Fibroblast of skin of left biceps (primary cell): Measurements from ENCODE around the gene SRGAP2C.
"Not testable (repeated sequence)": the region's sequence is repeated elsewhere in the genome, so short reads cannot be mapped to it uniquely, and the experiment has no call there.

Source experiments
- DNase-seq, 2 experiments: peaks; one replicate each; pipeline ENCODE4 v3.0.0-alpha.2; 2013; ENCODE audit warnings: low read depth in 2 of 2

Gene SRGAP2C

DNA sequence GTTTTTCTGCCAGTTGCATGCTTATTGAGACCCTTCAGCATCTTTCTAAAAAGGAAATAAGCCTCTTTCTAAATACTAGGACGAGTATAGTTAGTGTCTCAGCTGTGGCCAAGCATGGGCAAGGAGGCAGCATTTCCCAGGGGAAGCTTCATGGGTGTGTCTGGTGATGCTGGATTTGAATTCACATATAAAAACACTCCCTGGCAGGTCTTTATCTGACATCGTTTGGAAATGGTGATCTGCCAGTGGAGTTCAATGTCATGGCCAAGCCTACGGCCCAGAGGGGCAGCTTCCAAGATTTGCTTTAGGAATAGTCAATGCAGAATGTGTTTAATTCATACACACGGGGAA lies 94.7 kb downstream of the SRGAP2C start:
- not testable (repeated sequence) for DNase-seq

- DNase-seq, result not testable (repeated sequence)
Measured at GRCh38 chr1:121280699-121281317, 96.0 kb downstream of the SRGAP2C start.

- not testable (repeated sequence) for DNase-seq
Measured at GRCh38 chr1:121281480-121281879, 96.7 kb downstream of the SRGAP2C start.

DNA sequence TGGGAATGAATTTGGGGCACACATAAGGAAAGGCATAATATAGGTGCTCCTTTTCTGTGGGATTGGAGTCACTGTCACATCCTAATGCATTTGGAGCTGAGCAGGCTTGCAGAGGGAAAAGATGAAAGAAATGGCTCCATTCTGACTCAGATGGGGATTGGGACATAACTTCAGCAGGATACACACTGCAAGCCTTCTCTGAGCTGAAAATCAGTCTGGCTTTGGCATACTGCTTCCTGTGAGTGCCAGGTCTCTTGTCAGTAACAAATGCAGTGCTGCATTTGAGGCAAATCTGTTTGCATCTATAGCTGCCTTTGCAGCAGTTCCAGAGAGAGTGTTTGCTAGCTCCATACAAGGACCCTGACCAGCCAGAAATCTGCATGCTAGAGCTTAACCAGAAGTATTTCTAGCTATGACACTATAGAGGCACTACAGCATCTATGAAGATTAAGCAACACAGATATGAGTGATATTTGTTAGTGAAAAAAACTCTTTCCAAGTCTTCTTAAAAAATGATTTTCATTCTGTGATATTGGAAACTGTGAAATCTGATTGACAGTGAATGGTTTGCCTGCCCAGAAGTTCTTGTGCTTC lies 98.9 kb downstream of the SRGAP2C start:
- not testable (repeated sequence) for DNase-seq

DNA sequence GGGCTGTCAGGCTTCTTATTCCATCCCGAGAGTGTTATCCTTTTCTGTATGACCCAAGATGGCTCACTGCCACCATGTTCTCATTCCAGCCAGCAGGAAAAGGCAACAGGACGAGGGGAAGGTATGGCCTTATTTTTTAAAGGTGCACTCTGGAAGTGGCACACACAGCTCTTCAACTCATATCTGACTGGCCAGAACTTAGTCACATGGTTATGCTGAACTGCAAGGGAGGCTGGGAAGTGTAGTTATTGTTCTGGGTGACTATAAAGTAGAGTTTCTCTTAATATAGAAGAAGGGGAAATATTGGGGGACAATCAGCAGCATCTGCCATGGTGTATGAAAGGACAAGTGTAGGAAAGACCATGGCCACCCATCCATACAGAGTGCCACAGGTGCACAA lies 107.8 kb downstream of the SRGAP2C start:
- not testable (repeated sequence) for DNase-seq

DNA sequence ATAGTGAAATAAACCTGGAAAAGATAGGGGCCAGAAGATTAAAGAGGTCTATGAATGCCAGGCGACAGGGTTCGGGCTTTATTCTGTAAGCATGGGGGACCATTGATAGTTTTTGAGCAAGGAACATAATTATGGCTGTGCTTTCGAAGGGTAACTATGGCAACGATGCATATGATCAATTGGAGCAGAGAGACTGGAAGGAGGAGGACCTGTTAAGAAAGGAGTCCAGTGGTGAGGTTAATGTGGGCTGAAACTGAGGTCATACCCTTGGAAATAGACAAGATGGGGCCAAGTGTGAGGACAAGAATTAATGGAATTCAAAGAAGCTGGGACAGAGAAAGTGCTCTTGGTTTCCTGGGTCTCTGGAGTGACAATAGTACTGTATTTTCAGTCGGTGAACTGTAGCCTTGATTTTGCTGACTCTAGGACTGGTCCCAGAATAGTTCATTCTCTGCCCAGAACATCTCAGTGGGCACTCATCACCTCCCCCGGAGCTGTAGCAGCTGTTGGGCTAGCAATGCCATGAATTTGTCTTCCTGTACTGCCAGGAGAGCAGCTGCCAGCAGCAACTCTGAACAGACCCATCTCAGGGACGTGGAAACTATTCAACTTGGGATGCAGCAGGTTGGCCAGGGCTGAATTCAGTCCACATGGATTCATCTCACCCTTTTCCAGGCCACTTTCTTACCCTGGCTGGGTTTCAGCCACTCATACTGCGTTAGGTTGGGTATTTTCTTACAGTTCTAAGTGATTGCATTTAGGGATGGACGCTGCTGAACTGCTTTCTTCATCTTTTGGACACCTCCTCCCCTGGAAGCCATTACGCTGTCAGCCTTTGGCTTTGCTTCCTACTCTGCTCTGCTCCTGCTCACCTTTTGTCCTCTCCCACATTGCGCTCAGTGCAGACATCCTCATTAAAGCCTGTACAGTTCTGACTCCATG lies 108.8 kb downstream of the SRGAP2C start:
- not testable (repeated sequence) for DNase-seq

- not testable (repeated sequence) for DNase-seq
Measured at GRCh38 chr1:121294205-121294570, 109.4 kb downstream of the SRGAP2C start.

GRCh38 chr1:121296563-121296962 lies 111.8 kb downstream of the SRGAP2C start:
- DNase-seq, result not testable (repeated sequence)

GRCh38 chr1:121298529-121298928 lies 113.8 kb downstream of the SRGAP2C start:
- not testable (repeated sequence) for DNase-seq

- not testable (repeated sequence) for DNase-seq
Measured at GRCh38 chr1:121299514-121300149, 114.9 kb downstream of the SRGAP2C start.

DNA sequence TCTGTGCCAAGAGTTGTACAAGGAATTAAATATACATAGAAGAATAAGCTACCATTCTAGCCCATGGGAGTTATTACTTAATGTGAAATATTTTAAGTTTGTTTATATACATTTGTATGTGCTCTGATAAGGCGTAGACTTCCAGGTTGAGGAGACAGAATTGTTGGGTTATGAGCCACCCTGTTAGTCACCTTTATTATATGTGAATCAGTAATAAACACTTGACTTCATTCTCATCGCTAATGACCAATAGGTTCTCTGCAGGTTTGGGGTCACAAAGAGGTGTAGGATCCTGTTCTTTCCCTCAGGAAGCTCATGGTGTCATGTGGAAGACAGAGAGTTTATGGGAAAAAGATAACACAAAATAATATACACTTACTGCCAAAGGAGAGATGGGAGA lies 117.1 kb downstream of the SRGAP2C start:
- not testable (repeated sequence) for DNase-seq

- not testable (repeated sequence) for DNase-seq
Measured at GRCh38 chr1:121307759-121308158, 123.0 kb downstream of the SRGAP2C start.

DNA sequence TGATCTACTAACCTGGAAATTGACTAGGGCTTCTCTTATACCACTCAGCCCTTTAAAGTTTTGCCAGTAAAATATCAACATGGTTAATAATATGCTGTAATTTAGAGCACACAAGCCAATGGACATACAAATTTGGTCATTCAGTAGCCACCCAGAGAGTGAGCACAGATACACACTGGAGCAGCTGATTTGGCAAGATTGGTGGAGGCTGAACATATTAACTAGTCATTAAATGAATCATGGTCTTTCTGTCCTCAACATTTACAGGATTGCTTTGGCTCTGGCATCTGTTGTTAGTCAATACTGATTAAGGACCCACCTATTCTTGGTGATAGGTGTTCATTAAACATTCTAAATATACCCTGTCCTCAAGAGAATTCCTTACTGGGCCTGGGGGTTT lies 130.7 kb downstream of the SRGAP2C start:
- not testable (repeated sequence) for DNase-seq

- not testable (repeated sequence) for DNase-seq
Measured at GRCh38 chr1:121316081-121316480, 131.3 kb downstream of the SRGAP2C start.

DNA sequence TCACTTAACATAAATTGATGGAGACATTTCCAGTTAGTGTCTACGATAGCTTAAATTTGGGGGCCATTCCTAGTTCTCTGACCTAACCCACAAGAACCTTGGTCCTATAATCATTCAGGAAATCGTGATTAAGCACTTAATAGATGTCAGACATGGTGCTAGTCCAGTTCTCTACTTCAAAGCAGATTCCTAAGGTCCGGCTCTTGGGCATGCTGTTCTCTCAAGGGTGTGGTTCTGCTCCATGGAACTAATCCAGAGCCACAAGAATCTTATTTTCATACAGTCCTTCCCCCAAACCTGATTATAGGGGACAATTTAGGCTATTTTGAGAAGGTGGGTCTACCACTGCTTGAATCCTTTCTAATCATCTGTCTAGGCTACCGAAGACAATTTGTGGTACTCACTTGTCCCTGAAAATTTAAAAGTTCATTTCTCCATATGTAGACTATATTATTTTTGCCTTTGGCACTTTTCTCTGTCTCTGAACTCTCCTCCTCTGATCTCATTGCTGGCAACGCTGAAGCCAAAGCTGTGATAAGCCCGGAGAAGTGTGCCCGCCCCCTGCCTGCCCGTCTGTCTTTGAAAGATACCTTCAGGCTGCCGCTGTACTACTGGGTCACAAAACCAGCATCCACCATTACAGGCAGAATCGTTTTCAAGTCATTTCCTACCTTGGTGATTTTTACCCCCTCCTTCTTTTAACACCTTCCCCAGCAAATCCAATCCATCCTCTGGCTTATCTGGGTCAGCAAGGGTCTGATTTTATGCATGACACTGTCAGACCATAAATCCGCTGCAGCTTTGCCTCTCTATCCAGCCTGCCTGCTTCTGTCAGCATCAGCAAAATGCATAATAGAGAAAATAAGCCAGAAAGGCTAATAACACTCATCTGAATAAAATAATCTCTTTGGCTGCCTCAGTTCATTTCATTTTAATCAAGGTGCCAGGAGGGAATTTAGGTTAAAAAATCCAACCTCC lies 133.0 kb downstream of the SRGAP2C start:
- DNase-seq, result not testable (repeated sequence)

DNA sequence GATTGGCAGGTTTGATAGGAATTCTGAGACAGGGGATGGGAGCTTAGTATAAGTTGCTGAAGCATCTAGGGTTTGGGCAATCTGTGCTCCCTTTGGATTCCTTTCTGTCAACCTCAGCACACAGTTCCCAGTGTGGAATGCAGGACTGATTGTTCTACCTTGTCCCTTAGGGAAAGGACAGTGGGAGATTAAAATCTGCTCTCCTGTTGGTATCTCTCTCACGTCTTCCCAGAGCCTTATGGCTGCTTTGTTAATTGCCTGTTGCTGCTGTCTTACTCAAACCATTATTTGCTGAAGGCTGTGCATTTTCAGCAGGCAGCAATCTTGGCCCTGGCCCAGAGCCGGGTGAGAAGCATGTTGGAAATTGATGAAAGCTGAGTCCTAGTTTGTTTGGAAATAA lies 133.9 kb downstream of the SRGAP2C start:
- DNase-seq, result not testable (repeated sequence)

DNA sequence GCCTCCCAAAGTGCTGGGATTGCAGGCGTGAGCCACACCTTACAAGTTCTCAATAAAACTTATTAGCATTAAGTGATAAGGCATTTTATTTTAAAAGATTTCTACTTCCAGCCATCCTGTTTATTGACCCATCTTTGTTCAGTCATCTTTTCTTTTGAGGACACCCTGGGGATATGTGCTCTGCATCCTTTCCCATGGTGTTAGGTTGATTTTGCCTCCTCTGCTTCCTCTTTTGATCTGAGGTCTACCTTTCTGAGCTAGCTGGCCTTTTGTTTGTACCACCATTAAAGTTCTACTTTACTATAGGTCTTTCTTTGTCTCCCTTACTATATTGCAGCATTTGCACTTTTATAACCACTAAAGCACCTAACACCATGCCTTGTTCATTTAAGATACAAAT lies 136.9 kb downstream of the SRGAP2C start:
- not testable (repeated sequence) for DNase-seq

DNA sequence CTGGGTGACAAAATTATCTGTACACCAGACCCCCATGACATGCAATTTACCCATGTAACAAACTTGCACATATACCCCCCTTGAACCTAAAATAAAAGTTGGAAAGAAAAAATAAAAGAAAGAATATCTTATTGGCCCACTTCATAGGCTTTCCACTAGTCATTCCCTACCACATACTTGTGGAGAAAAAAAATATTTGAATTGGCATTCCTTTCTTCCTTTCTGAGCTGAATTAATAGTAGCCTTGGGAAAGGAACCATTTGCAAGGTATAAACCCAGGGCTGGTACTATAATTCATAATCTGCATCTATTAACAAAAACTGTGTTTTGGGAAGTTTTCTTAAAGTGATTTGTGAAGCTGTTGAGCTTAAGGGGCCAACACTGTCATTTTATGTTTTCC lies 140.0 kb downstream of the SRGAP2C start:
- not testable (repeated sequence) for DNase-seq

- not testable (repeated sequence) for DNase-seq
Measured at GRCh38 chr1:121332141-121332540, 147.4 kb downstream of the SRGAP2C start.

GRCh38 chr1:121332599-121333562 lies 148.1 kb downstream of the SRGAP2C start:
- DNase-seq, result not testable (repeated sequence)
